Gastrocnemius medialis (tissue), 4 donors: ENCODE results near the gene GALNT4. TPM values are rescaled to one million over a fixed set of nuclear protein-coding genes. Genes with fewer than 3 reads are reported as not detected.

Source experiments
- ATAC-seq, 2 donors: fragments of 150-250 bp; one replicate each; pipeline ENCODE4 v1.9.1; 2016
- DNase-seq, 2 donors: peaks; one replicate each; pipeline ENCODE4 v3.0.0-alpha.2; 2019
- H3K27ac ChIP-seq, 4 donors: fragments of 200-600 bp; sonication (generic); 1 replicate in 1 of 4; 2 replicates in 3 of 4; pipeline ENCODE4 v1.5.1; 2016 to 2018; ENCODE audit warnings: mild to moderate bottlenecking in 2 of 4, moderate library complexity in 1 of 4
- H3K27me3 ChIP-seq, 3 donors: fragments of 200-600 bp; sonication (generic) in 2 of 3; 1 replicate in 1 of 3; 2 replicates in 2 of 3; pipeline versions ENCODE4 v1.5.1 to v1.6.0; 2016 to 2019; ENCODE audit warnings: mild to moderate bottlenecking in 1 of 3, moderate library complexity in 1 of 3
- H3K36me3 ChIP-seq, 2 donors: fragments of 200-600 bp; sonication (generic) in 1 of 2; one replicate each; pipeline ENCODE4 v1.5.1; 2017 to 2018
- H3K4me1 ChIP-seq, 2 donors: fragments of 200-600 bp; sonication (generic) in 1 of 2; one replicate each; pipeline ENCODE4 v1.5.1; 2016 to 2017; ENCODE audit warnings: mild to moderate bottlenecking in 2 of 2
- H3K4me3 ChIP-seq, 4 donors: fragments of 200-600 bp; sonication (generic) in 3 of 4; 1 replicate in 1 of 4; 2 replicates in 3 of 4; pipeline ENCODE4 v1.5.1; 2016 to 2019; ENCODE audit warnings: mild to moderate bottlenecking in 2 of 4
- H3K9me3 ChIP-seq, 3 donors: fragments of 200-600 bp; sonication (generic) in 2 of 3; 1 replicate in 1 of 3; 2 replicates in 2 of 3; pipeline ENCODE4 v1.5.1; 2016 to 2019
- POLR2A ChIP-seq, 2 donors: fragments of 450-650 bp; IDR thresholded peaks; one replicate each; pipeline ENCODE4 v1.6.1; 2017; ENCODE audit warnings: antibody characterized with exemption in 2 of 2, mild to moderate bottlenecking in 2 of 2, moderate library complexity in 2 of 2
- in situ Hi-C, 4 donors: fragments of 200-750 bp; cut with MboI; loops; one replicate each; pipeline versions ENCODE4 v1.15.0 to v1.8.0; 2017; ENCODE audit warnings: low sequenced_read_pairs in 4 of 4
- intact Hi-C: fragments of 100-400 bp; cut with DNase I; formaldehyde crosslinking; loops from one replicate; pipeline ENCODE4 v1.15.1; 2023; ENCODE audit warnings: low total_unique reads
- total RNA-seq, 4 donors: library from RNA; depleted of rRNA; stranded (reverse); fragments of >200 nt; gene quantifications; one replicate each; pipeline versions ENCODE4 v1.1.0 to v1.2.3, GENCODE V29; 2016
- TF ChIP-seq, protein P1 (sequence below), 5 experiments: fragments of 450-650 bp in 3 of 5; fragments of 200-600 bp in 2 of 5; sonication (generic) in 2 of 5; IDR thresholded peaks in 4 of 5; conservative IDR thresholded peaks in 1 of 5; 1 replicate in 4 of 5; 2 replicates in 1 of 5; pipeline ENCODE4 v1.5.1; 2016 to 2019; ENCODE audit warnings: antibody characterized with exemption in 5 of 5, mild to moderate bottlenecking in 3 of 5, moderate library complexity in 3 of 5

GALNT4 gene
- total RNA-seq, 4 donors from 2014 or later = 1.2 to 2.2 (median 1.7) TPM

- no peak overlapping the region for H3K27ac ChIP-seq
- TF ChIP-seq, protein P1, sequence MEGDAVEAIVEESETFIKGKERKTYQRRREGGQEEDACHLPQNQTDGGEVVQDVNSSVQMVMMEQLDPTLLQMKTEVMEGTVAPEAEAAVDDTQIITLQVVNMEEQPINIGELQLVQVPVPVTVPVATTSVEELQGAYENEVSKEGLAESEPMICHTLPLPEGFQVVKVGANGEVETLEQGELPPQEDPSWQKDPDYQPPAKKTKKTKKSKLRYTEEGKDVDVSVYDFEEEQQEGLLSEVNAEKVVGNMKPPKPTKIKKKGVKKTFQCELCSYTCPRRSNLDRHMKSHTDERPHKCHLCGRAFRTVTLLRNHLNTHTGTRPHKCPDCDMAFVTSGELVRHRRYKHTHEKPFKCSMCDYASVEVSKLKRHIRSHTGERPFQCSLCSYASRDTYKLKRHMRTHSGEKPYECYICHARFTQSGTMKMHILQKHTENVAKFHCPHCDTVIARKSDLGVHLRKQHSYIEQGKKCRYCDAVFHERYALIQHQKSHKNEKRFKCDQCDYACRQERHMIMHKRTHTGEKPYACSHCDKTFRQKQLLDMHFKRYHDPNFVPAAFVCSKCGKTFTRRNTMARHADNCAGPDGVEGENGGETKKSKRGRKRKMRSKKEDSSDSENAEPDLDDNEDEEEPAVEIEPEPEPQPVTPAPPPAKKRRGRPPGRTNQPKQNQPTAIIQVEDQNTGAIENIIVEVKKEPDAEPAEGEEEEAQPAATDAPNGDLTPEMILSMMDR (IDR thresholded peaks at IDR 0.05 in 4 of 5, conservative IDR thresholded peaks at IDR 0.05 in 1 of 5) = no peak
- no peak for TF ChIP-seq POLR2A (IDR thresholded peaks at IDR 0.05)
- no peaks in the 10 kb centered on the region for H3K4me1 ChIP-seq
- peaks cover 0 to 8% of the 10 kb centered on the region in 2 donors for H3K36me3 ChIP-seq
- H3K9me3 ChIP-seq = no peaks in the 10 kb centered on the region
- in situ Hi-C loops (loop anchor here in 1 of 4 donors (25.0 kb wide), 1 partner anchor 1381 kb away; no protein-coding TSS in a partner anchor), intact Hi-C loops (no loop called here)
- no peak for DNase-seq
- H3K4me3 ChIP-seq = no peak overlapping the region
- H3K27me3 ChIP-seq = no peaks in the 10 kb centered on the region
- ATAC-seq = no peak
Measured at GRCh38 chr12:89492883-89493282, 31.7 kb downstream of the GALNT4 start.

GRCh38 chr12:89490922-89491321, 33.7 kb downstream of the GALNT4 start:
- TF ChIP-seq, protein P1 (IDR thresholded peaks at IDR 0.05 in 4 of 5, conservative IDR thresholded peaks at IDR 0.05 in 1 of 5) = no peak
- no peak for TF ChIP-seq POLR2A (IDR thresholded peaks at IDR 0.05)
- no peaks in the 10 kb centered on the region for H3K27me3 ChIP-seq
- H3K36me3 ChIP-seq = peaks cover 0 to 8% of the 10 kb centered on the region in 2 donors
- in situ Hi-C loops (loop anchor here in 1 of 4 donors (25.0 kb wide), 1 partner anchor 1379 kb away; no protein-coding TSS in a partner anchor), intact Hi-C loops (no loop called here)
- no peaks in the 10 kb centered on the region for H3K4me1 ChIP-seq
- no peak overlapping the region for H3K4me3 ChIP-seq
- DNase-seq = no peak
- ATAC-seq = no peak
- no peak overlapping the region for H3K27ac ChIP-seq
- no peaks in the 10 kb centered on the region for H3K9me3 ChIP-seq

DNA sequence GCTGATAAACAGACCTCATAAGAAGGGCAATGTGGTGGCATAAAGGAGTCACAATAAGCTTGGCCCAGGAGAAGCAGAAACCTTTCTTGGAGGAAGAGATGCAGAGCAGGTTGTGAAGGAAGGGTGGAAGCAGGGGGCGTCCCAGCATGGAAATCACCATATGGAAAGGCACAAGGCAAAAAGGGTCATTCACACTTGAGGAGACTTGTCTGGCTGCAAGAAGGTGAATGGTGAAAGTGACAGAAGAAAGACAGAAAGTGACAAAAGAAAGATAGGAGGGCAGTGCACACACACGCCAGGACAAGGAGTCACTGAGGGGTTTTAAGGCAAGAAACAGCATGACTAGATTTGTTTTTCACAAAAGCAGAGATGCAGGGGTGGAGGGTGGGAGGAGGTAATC, 38.3 kb downstream of the GALNT4 start:
- H3K27me3 ChIP-seq = no peaks in the 10 kb centered on the region
- intact Hi-C loops (no loop called here), in situ Hi-C loops (loop anchor here in 1 of 4 donors (25.0 kb wide), 1 partner anchor 1374 kb away; no protein-coding TSS in a partner anchor)
- peaks cover 0 to 8% of the 10 kb centered on the region in 2 donors for H3K36me3 ChIP-seq
- DNase-seq (no peak), ATAC-seq (no peak)
- TF ChIP-seq, protein P1 (IDR thresholded peaks at IDR 0.05 in 4 of 5, conservative IDR thresholded peaks at IDR 0.05 in 1 of 5) = no peak
- TF ChIP-seq POLR2A (IDR thresholded peaks at IDR 0.05) = no peak
- no peaks in the 10 kb centered on the region for H3K9me3 ChIP-seq
- H3K4me1 ChIP-seq = peaks cover 0 to 11% of the 10 kb centered on the region in 2 donors
- no peak overlapping the region for H3K4me3 ChIP-seq
- H3K27ac ChIP-seq = no peak overlapping the region

GRCh38 chr12:89484470-89484869, 40.1 kb downstream of the GALNT4 start:
- Histone ChIP-seq H3K4me1 (peaks cover 0 to 11% of the 10 kb centered on the region in 2 donors), H3K4me3 (no peak overlapping the region), H3K36me3 (peaks cover 0 to under 1% of the 10 kb centered on the region in 2 donors), H3K27ac (no peak overlapping the region), H3K27me3 (no peaks in the 10 kb centered on the region), H3K9me3 (no peaks in the 10 kb centered on the region)
- no peak for TF ChIP-seq POLR2A (IDR thresholded peaks at IDR 0.05)
- TF ChIP-seq, protein P1 (IDR thresholded peaks at IDR 0.05 in 4 of 5, conservative IDR thresholded peaks at IDR 0.05 in 1 of 5) = no peak
- ATAC-seq = no peak
- no peak for DNase-seq
- intact Hi-C loops (no loop called here), in situ Hi-C loops (loop anchor here in 1 of 4 donors (25.0 kb wide), 1 partner anchor 1372 kb away; no protein-coding TSS in a partner anchor)
